HepG2 (cell line): ENCODE results near the gene CAMTA1. TPM values are rescaled to one million over a fixed set of nuclear protein-coding genes. Genes with fewer than 3 reads are reported as not detected.

Experiments
- ATM ChIP-seq: fragments of 450-650 bp; IDR thresholded peaks from 2 replicates; pipeline ENCODE4 v1.7.1; 2017; ENCODE audit warnings: mild to moderate bottlenecking, borderline replicate concordance
- FOXO4 ChIP-seq: sonication (generic); formaldehyde crosslinking; conservative IDR thresholded peaks from 2 replicates; pipeline ENCODE4 v1.8.1; 2023; ENCODE audit warnings: missing genetic modification reagents
- HOXA9 ChIP-seq: sonication (generic); formaldehyde crosslinking; IDR thresholded peaks from 2 replicates; pipeline ENCODE4 v1.8.1; 2022; ENCODE audit warnings: missing genetic modification reagents, mild to moderate bottlenecking, moderate library complexity, borderline replicate concordance
- MTF2 ChIP-seq: sonication (generic); formaldehyde crosslinking; IDR thresholded peaks from 2 replicates; pipeline ENCODE4 v1.5.0; 2020; ENCODE audit warnings: missing genetic modification reagents, borderline replicate concordance
- RBM39 ChIP-seq: fragments of 200-400 bp; formaldehyde crosslinking; IDR thresholded peaks from one replicate; pipeline ENCODE4 v1.6.1; 2018; ENCODE audit warnings: antibody characterized with exemption, mild to moderate bottlenecking, low read depth, low read length; ENCODE audit not compliant: poor library complexity, severe bottlenecking
- ZIK1 ChIP-seq: sonication (generic); formaldehyde crosslinking; IDR thresholded peaks from 2 replicates; pipeline ENCODE4 v1.5.0; 2020; ENCODE audit warnings: mild to moderate bottlenecking, low read depth, missing genetic modification reagents, borderline replicate concordance
- ZNF260 ChIP-seq: sonication (generic); formaldehyde crosslinking; IDR thresholded peaks from 2 replicates; pipeline ENCODE4 v1.4.0; 2020; ENCODE audit warnings: missing genetic modification reagents, low read depth, mild to moderate bottlenecking, borderline replicate concordance
- ZNF343 ChIP-seq: sonication (generic); formaldehyde crosslinking; IDR thresholded peaks from 2 replicates; pipeline ENCODE4 v1.4.0; 2020; ENCODE audit warnings: mild to moderate bottlenecking, missing genetic modification reagents
- ZNF703 ChIP-seq: sonication (generic); formaldehyde crosslinking; IDR thresholded peaks from 2 replicates; pipeline ENCODE4 v1.5.1; 2020; ENCODE audit warnings: missing genetic modification reagents, mild to moderate bottlenecking, moderate library complexity, borderline replicate concordance
- ZNF713 ChIP-seq: sonication (generic); formaldehyde crosslinking; IDR thresholded peaks from 2 replicates; pipeline ENCODE4 v1.4.0; 2020; ENCODE audit warnings: mild to moderate bottlenecking, missing genetic modification reagents
- polyA plus RNA-seq, 8 experiments: library from polyadenylated mRNA; depleted of rRNA in 3 of 8; stranded (reverse) in 7 of 8; unstranded in 1 of 8; fragments of >200 nt; fragmentation: Illumina TruSeq in 4 of 8; extraction: Trizol in 4 of 8; gene quantifications; 2 replicates each; pipeline versions ENCODE4 v1.2.1 to v1.2.3, GENCODE V29; 2011 to 2016; ENCODE audit warnings: low read depth in 4 of 8, missing spikeins in 1 of 8, mixed read lengths in 1 of 8; ENCODE audit not compliant: insufficient read depth in 1 of 8
- total RNA-seq, 5 experiments: library from RNA; depleted of rRNA; stranded (reverse); fragments of >200 nt; fragmentation: Illumina TruSeq; extraction: Trizol; gene quantifications; 2 replicates each; pipeline ENCODE4 v1.2.3, GENCODE V29; 2016; ENCODE audit warnings: low read depth in 1 of 5
- TF ChIP-seq, protein P1 (sequence below): sonication (generic); formaldehyde crosslinking; IDR thresholded peaks from 2 replicates; pipeline ENCODE4 v1.8.0; 2023; ENCODE audit warnings: mild to moderate bottlenecking, missing genetic modification reagents

Gene CAMTA1
- total and polyA plus RNA-seq, 2 of the 13 experiments (the other 11 are each of a cell fraction or from before 2014, with no cell fraction given): 25.0 to 36.4 TPM

DNA sequence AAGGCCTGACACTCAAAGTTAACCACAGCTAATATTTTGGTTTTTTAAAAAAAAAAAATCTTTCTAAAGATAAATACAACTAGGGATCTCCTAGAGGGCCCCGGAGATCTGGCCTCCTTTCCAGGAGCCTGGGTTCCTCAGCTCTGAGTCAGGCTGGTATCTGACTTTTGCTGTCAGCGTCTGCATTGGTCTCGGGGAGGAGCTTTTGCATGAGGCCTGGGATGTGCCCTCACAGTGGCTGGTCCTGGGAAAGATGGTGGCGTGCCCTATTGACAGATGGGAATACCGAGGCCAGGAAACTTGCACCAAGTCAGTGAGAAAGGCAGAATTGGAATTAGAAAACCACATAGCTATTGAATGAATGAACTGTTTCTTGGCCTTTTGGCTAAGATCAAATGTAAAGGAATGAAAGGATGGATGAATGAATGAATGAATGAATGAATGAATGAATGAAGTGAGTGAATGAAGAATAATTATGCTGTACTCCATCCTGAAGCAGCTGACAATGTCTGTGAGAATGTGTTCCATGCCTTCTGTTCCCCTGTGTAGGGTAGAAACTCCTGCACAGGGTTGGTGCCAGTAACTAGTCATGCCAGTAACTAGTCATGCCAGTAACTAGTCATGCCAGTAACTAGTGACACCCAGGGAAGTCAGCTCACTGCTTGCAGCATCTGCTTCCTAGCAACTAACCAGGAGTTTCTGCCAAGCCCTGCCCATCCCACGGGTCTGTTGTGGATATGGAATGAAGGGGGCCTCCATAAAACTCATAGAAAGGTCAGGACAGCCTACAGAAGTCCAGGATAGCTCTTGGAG is 743.3 kb downstream of the CAMTA1 start (continued):
- no peak for TF ChIP-seq ZNF703 (CRISPR knock-in tag)
- TF ChIP-seq FOXO4 (CRISPR knock-in tag): no peak
- TF ChIP-seq ZNF713: no peak
- TF ChIP-seq ZIK1 (CRISPR knock-in tag): no peak
- no peak for TF ChIP-seq MTF2 (CRISPR knock-in tag)
- TF ChIP-seq, protein P1, sequence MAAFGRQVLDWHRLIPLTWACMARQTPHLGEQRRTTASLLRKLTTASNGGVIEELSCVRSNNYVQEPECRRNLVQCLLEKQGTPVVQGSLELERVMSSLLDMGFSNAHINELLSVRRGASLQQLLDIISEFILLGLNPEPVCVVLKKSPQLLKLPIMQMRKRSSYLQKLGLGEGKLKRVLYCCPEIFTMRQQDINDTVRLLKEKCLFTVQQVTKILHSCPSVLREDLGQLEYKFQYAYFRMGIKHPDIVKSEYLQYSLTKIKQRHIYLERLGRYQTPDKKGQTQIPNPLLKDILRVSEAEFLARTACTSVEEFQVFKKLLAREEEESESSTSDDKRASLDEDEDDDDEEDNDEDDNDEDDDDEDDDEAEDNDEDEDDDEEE: no peak
- no peak for TF ChIP-seq RBM39
- TF ChIP-seq ZNF343 (CRISPR knock-in tag): no peak
- no peak for TF ChIP-seq HOXA9 (CRISPR knock-in tag)
- TF ChIP-seq ZNF260: no peak
- no peak for TF ChIP-seq ATM
- TF ChIP-seq, all 625 proteins: peak for 0
